ENCODE measurements around the gene ARHGAP25. TPM values are rescaled to one million over a fixed set of nuclear protein-coding genes. Genes with fewer than 3 reads are reported as not detected.

ARHGAP25 gene
- total RNA-seq, 2 experiments from 2014 or later: 18.6 to 43.8 TPM

DNA sequence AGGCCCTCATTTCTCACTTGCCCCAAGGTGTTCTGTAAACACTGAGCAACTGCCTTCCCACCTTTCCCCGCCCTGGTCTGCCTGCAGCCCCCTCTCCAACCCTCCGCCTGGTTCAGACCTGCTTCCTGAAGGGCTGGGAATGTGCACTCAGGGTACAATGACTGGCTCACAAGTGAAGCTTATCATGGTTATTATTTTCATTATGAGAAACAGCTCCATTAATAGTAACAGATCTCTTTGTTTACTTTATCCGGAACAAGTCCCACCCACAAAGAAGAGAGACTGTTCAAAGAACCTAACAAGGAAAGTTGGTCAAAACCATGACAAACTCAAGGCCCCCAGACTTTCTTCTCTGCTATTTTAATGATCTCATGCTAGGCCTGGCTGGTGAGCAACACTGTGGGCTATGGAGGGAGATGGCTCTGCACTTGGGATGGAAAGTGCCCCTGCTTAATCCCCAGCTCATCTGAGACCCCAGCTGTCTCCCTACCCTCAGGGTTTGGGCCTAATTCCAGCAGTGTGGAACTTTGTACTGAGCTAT lies 36.7 kb downstream of the ARHGAP25 start:
- no peak overlapping the region for H2AFZ ChIP-seq (ENCODE audit: low read length)
- ChIA-PET CTCF (ENCODE audit: unreplicated experiment) (no interaction called here), POLR2A (interaction anchor here (0.7 to 2.7 kb wide), 8 partner anchors 8 to 137 kb away, joined by 3 to 17 read pairs (median 4); partner anchors contain the start of gene ARHGAP25)
- DNase-seq (ENCODE audit: low spot score): no peak
- TF ChIP-seq EZH2phosphoT487 (IDR thresholded peaks at IDR 0.05; ENCODE audit: borderline replicate concordance, low read depth, low read length): no peak
- TF ChIP-seq, protein P1, sequence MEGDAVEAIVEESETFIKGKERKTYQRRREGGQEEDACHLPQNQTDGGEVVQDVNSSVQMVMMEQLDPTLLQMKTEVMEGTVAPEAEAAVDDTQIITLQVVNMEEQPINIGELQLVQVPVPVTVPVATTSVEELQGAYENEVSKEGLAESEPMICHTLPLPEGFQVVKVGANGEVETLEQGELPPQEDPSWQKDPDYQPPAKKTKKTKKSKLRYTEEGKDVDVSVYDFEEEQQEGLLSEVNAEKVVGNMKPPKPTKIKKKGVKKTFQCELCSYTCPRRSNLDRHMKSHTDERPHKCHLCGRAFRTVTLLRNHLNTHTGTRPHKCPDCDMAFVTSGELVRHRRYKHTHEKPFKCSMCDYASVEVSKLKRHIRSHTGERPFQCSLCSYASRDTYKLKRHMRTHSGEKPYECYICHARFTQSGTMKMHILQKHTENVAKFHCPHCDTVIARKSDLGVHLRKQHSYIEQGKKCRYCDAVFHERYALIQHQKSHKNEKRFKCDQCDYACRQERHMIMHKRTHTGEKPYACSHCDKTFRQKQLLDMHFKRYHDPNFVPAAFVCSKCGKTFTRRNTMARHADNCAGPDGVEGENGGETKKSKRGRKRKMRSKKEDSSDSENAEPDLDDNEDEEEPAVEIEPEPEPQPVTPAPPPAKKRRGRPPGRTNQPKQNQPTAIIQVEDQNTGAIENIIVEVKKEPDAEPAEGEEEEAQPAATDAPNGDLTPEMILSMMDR (conservative IDR thresholded peaks at IDR 0.05; ENCODE audit: low read length): no peak
- peak overlapping the region; percentile 93 for H3K27ac ChIP-seq (ENCODE audit: low read depth, low read length, poor library complexity, severe bottlenecking)
- H3K9me3 ChIP-seq (ENCODE audit: low read length): no peaks in the 10 kb centered on the region
- no peaks in the 10 kb centered on the region for H3K9me2 ChIP-seq (ENCODE audit: insufficient read depth, low read length)
- H3K4me2 ChIP-seq (ENCODE audit: low read length): peak overlapping the region; percentile 99
- no peaks in the 10 kb centered on the region for H4K20me1 ChIP-seq (ENCODE audit: insufficient read depth, low read length)
- intact Hi-C loops (cut with micrococcal nuclease; ENCODE audit: unreplicated experiment): no loop called here
- peaks cover 11% of the 10 kb centered on the region for H3K36me3 ChIP-seq (ENCODE audit: insufficient read depth, low read length)
- BruUV-seq (replicated peaks): no TSS peak
- peaks cover 99% of the 10 kb centered on the region for H3K4me1 ChIP-seq (ENCODE audit: insufficient read depth, low read length, poor library complexity, severe bottlenecking)
- H3K4me3 ChIP-seq (ENCODE audit: low read depth, low read length, poor library complexity, severe bottlenecking): no peak overlapping the region
- peaks cover 28% of the 10 kb centered on the region; the same call in 1 of the 2 replicates for H3K79me2 ChIP-seq (ENCODE audit: insufficient read depth, low read depth, low read length)

DNA sequence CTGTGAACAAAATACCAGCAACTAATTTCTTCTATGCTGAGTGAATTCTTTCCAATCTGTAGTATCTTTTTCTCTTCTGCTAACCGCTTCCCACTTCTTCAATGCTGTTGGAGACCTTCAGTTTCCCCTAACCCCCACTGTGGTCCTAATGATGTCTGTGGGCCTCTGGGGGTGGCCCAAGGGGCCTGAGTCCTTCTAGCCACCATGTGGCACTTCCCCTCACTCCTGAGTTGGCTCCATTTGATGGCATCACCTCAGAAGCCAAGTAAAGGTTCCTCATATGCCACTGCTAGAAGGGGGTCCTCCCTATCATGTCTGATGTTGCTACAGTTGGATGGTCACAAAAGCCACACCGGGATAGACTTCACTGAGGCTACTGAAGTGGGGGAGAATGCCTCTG lies 37.5 kb downstream of the ARHGAP25 start:
- no peak for TF ChIP-seq EZH2phosphoT487 (IDR thresholded peaks at IDR 0.05; ENCODE audit: borderline replicate concordance, low read depth, low read length)
- H4K20me1 ChIP-seq (ENCODE audit: insufficient read depth, low read length): no peaks in the 10 kb centered on the region
- intact Hi-C loops (cut with micrococcal nuclease; ENCODE audit: unreplicated experiment): no loop called here
- H3K36me3 ChIP-seq (ENCODE audit: insufficient read depth, low read length): peaks cover 20% of the 10 kb centered on the region
- no peak overlapping the region for H3K27ac ChIP-seq (ENCODE audit: low read depth, low read length, poor library complexity, severe bottlenecking)
- peak overlapping the region; percentile 8; the same call in 1 of the 2 replicates for H3K4me2 ChIP-seq (ENCODE audit: low read length)
- no peak for DNase-seq (ENCODE audit: low spot score)
- no peaks in the 10 kb centered on the region for H3K9me2 ChIP-seq (ENCODE audit: insufficient read depth, low read length)
- peaks cover 31% of the 10 kb centered on the region; the same call in 1 of the 2 replicates for H3K79me2 ChIP-seq (ENCODE audit: insufficient read depth, low read depth, low read length)
- BruUV-seq (replicated peaks): no TSS peak
- ChIA-PET POLR2A (interaction anchor here (1.0 to 2.7 kb wide), 5 partner anchors 7 to 136 kb away, joined by 4 to 17 read pairs (median 8); no protein-coding TSS in a partner anchor), CTCF (ENCODE audit: unreplicated experiment) (no interaction called here)
- H3K9me3 ChIP-seq (ENCODE audit: low read length): no peaks in the 10 kb centered on the region
- H2AFZ ChIP-seq (ENCODE audit: low read length): no peak overlapping the region
- H3K4me1 ChIP-seq (ENCODE audit: insufficient read depth, low read length, poor library complexity, severe bottlenecking): peaks cover 98% of the 10 kb centered on the region
- H3K4me3 ChIP-seq (ENCODE audit: low read depth, low read length, poor library complexity, severe bottlenecking): no peak overlapping the region

DNA sequence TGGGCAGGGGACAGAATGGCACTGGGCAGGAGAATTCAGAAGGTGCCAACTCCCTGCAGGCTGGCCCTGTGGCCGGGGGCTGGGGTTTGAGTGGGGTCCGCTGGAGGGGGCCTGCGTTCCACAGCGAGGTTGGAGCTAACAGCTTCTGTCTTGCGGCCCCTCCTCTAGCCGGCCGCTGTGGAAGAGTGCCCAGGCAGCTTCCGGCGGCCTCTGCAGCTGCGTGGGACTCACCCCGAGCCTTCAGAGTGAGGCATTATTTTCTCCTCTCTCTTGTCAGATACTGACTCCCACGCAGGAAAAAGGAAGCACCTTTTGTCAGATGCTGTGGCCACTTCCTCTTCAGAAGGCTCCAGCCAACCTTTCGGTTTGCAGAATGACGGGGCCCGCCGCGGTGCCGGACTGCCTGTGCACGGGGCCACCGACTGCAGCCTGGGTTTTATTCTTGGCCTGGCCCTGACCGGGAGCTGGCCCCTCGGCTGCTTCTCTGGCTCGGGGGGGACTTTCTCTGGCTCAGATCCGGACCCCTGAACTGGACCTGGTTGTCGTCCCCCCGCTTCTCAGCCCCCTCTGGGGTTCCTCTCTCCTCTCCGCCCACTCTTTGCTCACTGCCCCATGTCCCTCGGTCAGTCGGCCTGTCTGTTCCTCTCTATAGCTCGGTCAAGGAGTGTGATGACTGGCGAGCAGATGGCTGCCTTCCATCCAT lies 40.1 kb downstream of the ARHGAP25 start:
- Histone ChIP-seq H3K9me3 (ENCODE audit: low read length) (no peaks in the 10 kb centered on the region), H3K36me3 (ENCODE audit: insufficient read depth, low read length) (peaks cover 38% of the 10 kb centered on the region), H2AFZ (ENCODE audit: low read length) (peak overlapping the region; percentile 22; the same call in 1 of the 2 replicates), H3K9me2 (ENCODE audit: insufficient read depth, low read length) (no peaks in the 10 kb centered on the region), H3K79me2 (ENCODE audit: insufficient read depth, low read depth, low read length) (peaks cover 7% of the 10 kb centered on the region; the same call in 1 of the 2 replicates), H4K20me1 (ENCODE audit: insufficient read depth, low read length) (no peaks in the 10 kb centered on the region), H3K4me1 (ENCODE audit: insufficient read depth, low read length, poor library complexity, severe bottlenecking) (peaks cover 81% of the 10 kb centered on the region), H3K4me3 (ENCODE audit: low read depth, low read length, poor library complexity, severe bottlenecking) (peak overlapping the region; percentile 69), H3K4me2 (ENCODE audit: low read length) (peak overlapping the region; percentile 95), H3K27ac (ENCODE audit: low read depth, low read length, poor library complexity, severe bottlenecking) (peak overlapping the region; percentile 54)
- no peak for TF ChIP-seq EZH2phosphoT487 (IDR thresholded peaks at IDR 0.05; ENCODE audit: borderline replicate concordance, low read depth, low read length)
- BruUV-seq (replicated peaks): no TSS peak
- ChIA-PET POLR2A (interaction anchor here (0.5 to 5.2 kb wide), 7 partner anchors 8 to 133 kb away, joined by 3 to 64 read pairs (median 7); partner anchors contain the start of gene ARHGAP25), CTCF (ENCODE audit: unreplicated experiment) (interaction anchor here (0.9 to 2.2 kb wide), 4 partner anchors 13 to 65 kb away, joined by 3 to 10 read pairs (median 3); no protein-coding TSS in a partner anchor)
- intact Hi-C loops (cut with micrococcal nuclease; ENCODE audit: unreplicated experiment): loop anchor here (2.0 kb wide), 1 partner anchor 60 kb away; no protein-coding TSS in a partner anchor
- peak; percentile 87 for DNase-seq (ENCODE audit: low spot score)
